ENCODE data around the gene BPIFB3. TPM values are rescaled to one million over a fixed set of nuclear protein-coding genes. Genes with fewer than 3 reads are reported as not detected.

Gene BPIFB3
- total and polyA plus RNA-seq, 2 of the 4 experiments (the other 2 are of a cell fraction) = not detected

GRCh38 chr20:33026072-33026778 lies 27.5 kb upstream of the BPIFB3 start:
- no peak overlapping the region for H3K4me2 ChIP-seq (ENCODE audit: low read depth, low read length)
- H2AFZ ChIP-seq (replicated peaks; ENCODE audit: low read length, poor library complexity) = no peak overlapping the region
- no peak overlapping the region for H4K8ac ChIP-seq (ENCODE audit: low read depth in 2 of 2, low read length in 2 of 2)
- H3K4me1 ChIP-seq (ENCODE audit: control insufficient read depth, insufficient read depth, low read length) = no peaks in the 10 kb centered on the region
- no peaks in the 10 kb centered on the region for H4K20me1 ChIP-seq (ENCODE audit: insufficient read depth, low read length)
- intact Hi-C loops (cut with micrococcal nuclease) (no loop called here), in situ Hi-C loops (cut with MboI; ENCODE audit: low sequenced_read_pairs) (no loop called here), dilution Hi-C loops (cut with HindIII; ENCODE audit: low sequenced_read_pairs, unreplicated experiment) (no loop called here)
- H2BK5ac ChIP-seq (ENCODE audit: low read depth, low read length, poor library complexity, severe bottlenecking) = no peak overlapping the region
- no peaks in the 10 kb centered on the region for H3K36me3 ChIP-seq (ENCODE audit: control insufficient read depth, insufficient read depth, low read length)
- no peak overlapping the region for H2BK120ac ChIP-seq (ENCODE audit: low read depth, low read length)
- no peak overlapping the region for H3K14ac ChIP-seq (replicated peaks; ENCODE audit: low read depth, low read length)
- H3K9me1 ChIP-seq (ENCODE audit: insufficient read depth, low read length) = no peaks in the 10 kb centered on the region
- ChIA-PET CTCF (no interaction called here), POLR2A (ENCODE audit: unreplicated experiment) (no interaction called here)
- H4K5ac ChIP-seq (ENCODE audit: low read depth, low read length) = no peak overlapping the region
- no peak overlapping the region for H2BK15ac ChIP-seq (ENCODE audit: low read depth, low read length)
- 25% methylated on average over 3 of the region's 5 CpGs; no CpG with 5 or more reads in 1 of the 2 experiments for WGBS, 2 experiments (ENCODE audit: extremely low coverage in 2 of 2, insufficient read length in 1 of 2)
- no peaks in the 10 kb centered on the region for H3K9me3 ChIP-seq (ENCODE audit: control insufficient read depth, insufficient read depth, low read length)
- H2AK5ac ChIP-seq (ENCODE audit: low read depth, low read length) = no peak overlapping the region
- H3K79me1 ChIP-seq (ENCODE audit: low read depth in 1 of 2, low read length in 2 of 2) = no peaks in the 10 kb centered on the region
- H3K23ac ChIP-seq (ENCODE audit: low read depth, low read length) = no peak overlapping the region
- no TSS peak for BruUV-seq (replicated peaks)
- no peak for ATAC-seq (ENCODE audit: low read depth)
- no peak overlapping the region for H3K9ac ChIP-seq (ENCODE audit: low read depth, low read length)
- H3K4me3 ChIP-seq (ENCODE audit: insufficient read depth, low read depth, low read length) = no peak overlapping the region
- H4K91ac ChIP-seq (ENCODE audit: insufficient read depth, low read depth, low read length) = no peak overlapping the region
- no peak overlapping the region for H3K56ac ChIP-seq (ENCODE audit: extremely low read depth, insufficient read depth, low read length)
- no peak for DNase-seq
- H3K27me3 ChIP-seq (ENCODE audit: control insufficient read depth, insufficient read depth, low read length) = no peaks in the 10 kb centered on the region
- H3K27ac ChIP-seq (ENCODE audit: insufficient read depth, low read length) = no peak overlapping the region
- H3K4ac ChIP-seq (ENCODE audit: low read depth, low read length) = no peak overlapping the region
- no peak overlapping the region for H2BK20ac ChIP-seq (ENCODE audit: low read depth, low read length)
- H2AK9ac ChIP-seq (replicated peaks; ENCODE audit: low read depth, low read length, poor library complexity) = no peak overlapping the region
- no peak overlapping the region for H3K18ac ChIP-seq (ENCODE audit: low read depth, low read length)
- TF ChIP-seq CEBPB (IDR thresholded peaks at IDR 0.05; ENCODE audit: low read depth, low read length) = no peak
- TF ChIP-seq SMC3 (IDR thresholded peaks at IDR 0.05; ENCODE audit: low read depth, low read length) = no peak
- no peak for TF ChIP-seq RFX5 (IDR thresholded peaks at IDR 0.05; ENCODE audit: low read depth, low read length)
- no peak for TF ChIP-seq USF2 (IDR thresholded peaks at IDR 0.05; ENCODE audit: low read depth, low read length)
- no peak for TF ChIP-seq NFE2L2 (IDR thresholded peaks at IDR 0.05; ENCODE audit: low read depth, low read length)
- TF ChIP-seq RAD21 (IDR thresholded peaks at IDR 0.05; ENCODE audit: low read length) = no peak
- TF ChIP-seq POLR2A (IDR thresholded peaks at IDR 0.05; ENCODE audit: low read depth, low read length) = no peak
- no peak for TF ChIP-seq MAFK (IDR thresholded peaks at IDR 0.05; ENCODE audit: low read depth, low read length)
- TF ChIP-seq FOS (IDR thresholded peaks at IDR 0.05; ENCODE audit: low read depth, low read length) = no peak
- TF ChIP-seq ELK1 (IDR thresholded peaks at IDR 0.05; ENCODE audit: borderline replicate concordance, low read depth, low read length) = no peak
- TF ChIP-seq MAZ (IDR thresholded peaks at IDR 0.05; ENCODE audit: borderline replicate concordance, low read depth, low read length) = no peak
- no peak for TF ChIP-seq RCOR1 (IDR thresholded peaks at IDR 0.05; ENCODE audit: insufficient replicate concordance, low read length)
- no peak for TF ChIP-seq CTCF (conservative IDR thresholded peaks at IDR 0.05; ENCODE audit: low read depth, low read length)
- no peak for TF ChIP-seq MXI1 (IDR thresholded peaks at IDR 0.05; ENCODE audit: borderline replicate concordance, low read depth, low read length)
- no peak for TF ChIP-seq BHLHE40 (IDR thresholded peaks at IDR 0.05; ENCODE audit: low read depth, low read length)
- TF ChIP-seq CHD1 (IDR thresholded peaks at IDR 0.05; ENCODE audit: low read depth, low read length) = no peak

Measured in IMR-90 (cell line).